RWPE2 (cell line): Measurements from ENCODE around the gene B3GAT3.
"Not testable (repeated sequence)": the region's sequence is repeated elsewhere in the genome, so short reads cannot be mapped to it uniquely, and the experiment has no call there.

Source experiments
- ATAC-seq: fragments of 200-7000 bp; cut with Tn5 transposase; 3 replicates; pipeline ENCODE4 v1.9.1; 2021; ENCODE audit warnings: low read depth
- DNase-seq: peaks from one replicate; pipeline ENCODE4 v3.0.0-alpha.2; 2020; ENCODE audit warnings: low spot score
- H3K27ac ChIP-seq: fragments of 450-650 bp; 2 replicates; pipeline ENCODE4 v1.5.1; 2017; ENCODE audit warnings: mild to moderate bottlenecking; ENCODE audit not compliant: poor library complexity, severe bottlenecking
- H3K27me3 ChIP-seq: fragments of 250-450 bp; sonication (Bioruptor Pico); 2 replicates; pipeline ENCODE4 v1.5.1; 2021; ENCODE audit warnings: mild to moderate bottlenecking, moderate library complexity; ENCODE audit not compliant: insufficient read depth, poor library complexity, severe bottlenecking
- H3K36me3 ChIP-seq: fragments of 250-450 bp; sonication (Bioruptor Pico); 2 replicates; pipeline ENCODE4 v1.5.1; 2020; ENCODE audit warnings: low read depth, mild to moderate bottlenecking, moderate library complexity
- H3K4me1 ChIP-seq: fragments of 250-450 bp; sonication (Bioruptor Pico); 2 replicates; pipeline ENCODE4 v1.5.1; 2021; ENCODE audit warnings: mild to moderate bottlenecking, moderate library complexity; ENCODE audit not compliant: insufficient read depth, poor library complexity, severe bottlenecking
- H3K4me3 ChIP-seq: fragments of 250-450 bp; sonication (Bioruptor Pico); 2 replicates; pipeline ENCODE4 v1.5.1; 2021; ENCODE audit warnings: mild to moderate bottlenecking, moderate library complexity; ENCODE audit not compliant: severe bottlenecking
- H3K9me3 ChIP-seq: fragments of 250-450 bp; sonication (Bioruptor Pico); 2 replicates; pipeline ENCODE4 v1.5.1; 2021; ENCODE audit warnings: mild to moderate bottlenecking, moderate library complexity; ENCODE audit not compliant: severe bottlenecking
- CTCF ChIP-seq: fragments of 450-650 bp; IDR thresholded peaks from one replicate; pipeline ENCODE4 v1.5.1; 2017; ENCODE audit warnings: mild to moderate bottlenecking, moderate library complexity; ENCODE audit not compliant: poor library complexity, severe bottlenecking

The B3GAT3 gene

GRCh38 chr11:62622476-62623089, 797 bp upstream of the B3GAT3 start:
- TF ChIP-seq CTCF, result no peak
- Histone ChIP-seq H3K4me1 (peaks cover 16% of the 10 kb centered on the region), H3K27me3 (no peaks in the 10 kb centered on the region), H3K36me3 (peaks cover 26% of the 10 kb centered on the region), H3K9me3 (no peaks in the 10 kb centered on the region), H3K27ac (peak overlapping the region; percentile 84), H3K4me3 (no peak overlapping the region)
- DNase-seq (no peak), ATAC-seq (no peak)

- peaks cover 12% of the 10 kb centered on the region for H3K36me3 ChIP-seq
- ATAC-seq, result no peak; the same call in 2 of the 3 replicates
Observed at GRCh38 chr11:62621027-62621566, 689 bp downstream of the B3GAT3 start.

GRCh38 chr11:62616957-62617356, 4.8 kb downstream of the B3GAT3 start:
- DNase-seq, ATAC-seq, H3K27ac ChIP-seq, H3K36me3 ChIP-seq, H3K27me3 ChIP-seq, H3K9me3 ChIP-seq, H3K4me3 ChIP-seq: not testable (repeated sequence)
- peaks cover 17% of the 10 kb centered on the region for H3K4me1 ChIP-seq

More at GRCh38 chr11:62621027-62621566, 689 bp downstream of the B3GAT3 start:
- Histone ChIP-seq H3K9me3 (no peaks in the 10 kb centered on the region), H3K27ac (peak overlapping the region; percentile 84), H3K27me3 (no peaks in the 10 kb centered on the region), H3K4me1 (peaks cover 16% of the 10 kb centered on the region), H3K4me3 (peak overlapping the region; percentile 54)
- no peak for TF ChIP-seq CTCF
- DNase-seq, result no peak

- DNase-seq (no peak), ATAC-seq (no peak)
- peak overlapping the region; percentile 95 for H3K27ac ChIP-seq
- peaks cover 12% of the 10 kb centered on the region for H3K4me1 ChIP-seq
- H3K9me3 ChIP-seq, result no peaks in the 10 kb centered on the region
- no peaks in the 10 kb centered on the region for H3K27me3 ChIP-seq
- peaks cover 11% of the 10 kb centered on the region for H3K36me3 ChIP-seq
- no peak for TF ChIP-seq CTCF
- H3K4me3 ChIP-seq, result no peak overlapping the region
Observed at GRCh38 chr11:62615521-62615920, 6.3 kb downstream of the B3GAT3 start.

- Histone ChIP-seq H3K36me3 (peaks cover 15% of the 10 kb centered on the region), H3K27me3 (no peaks in the 10 kb centered on the region), H3K27ac (peak overlapping the region; percentile 95), H3K4me1 (peaks cover 4% of the 10 kb centered on the region), H3K9me3 (no peaks in the 10 kb centered on the region), H3K4me3 (no peak overlapping the region)
- TF ChIP-seq CTCF, result no peak
- 0 out of 3 replicates have a peak, but pooled peaks have one; percentile 16 for ATAC-seq
- no peak for DNase-seq
Observed at GRCh38 chr11:62614275-62614674, 7.5 kb downstream of the B3GAT3 start.
